Left ventricle myocardium inferior (tissue), 1 donor: Measurements from ENCODE around the gene LAMP1. TPM values are rescaled to one million over a fixed set of nuclear protein-coding genes. Genes with fewer than 3 reads are reported as not detected.
"Not testable (repeated sequence)": the region's sequence is repeated elsewhere in the genome, so short reads cannot be mapped to it uniquely, and the experiment has no call there.

ENCODE experiments used
- DNase-seq: peaks from one replicate; pipeline ENCODE4 v3.0.0-alpha.2; 2020
- H3K27ac ChIP-seq: fragments of 200-600 bp; replicated peaks from 2 replicates; pipeline ENCODE4 v1.8.0; 2021
- H3K27me3 ChIP-seq: fragments of 200-600 bp; 2 replicates; pipeline ENCODE4 v1.8.0; 2021; ENCODE audit warnings: low read depth
- H3K36me3 ChIP-seq: fragments of 200-600 bp; 2 replicates; pipeline ENCODE4 v1.8.0; 2021
- H3K4me1 ChIP-seq: fragments of 200-600 bp; 2 replicates; pipeline ENCODE4 v1.8.0; 2021
- H3K4me3 ChIP-seq: fragments of 200-600 bp; 2 replicates; pipeline ENCODE4 v1.8.0; 2021; ENCODE audit warnings: mild to moderate bottlenecking, moderate library complexity
- H3K9me3 ChIP-seq: fragments of 200-600 bp; replicated peaks from 2 replicates; pipeline ENCODE4 v1.8.0; 2021
- CTCF ChIP-seq: fragments of 200-600 bp; IDR thresholded peaks from 2 replicates; pipeline ENCODE4 v1.8.0; 2021; ENCODE audit warnings: antibody characterized with exemption, mild to moderate bottlenecking, borderline replicate concordance
- intact Hi-C: fragments of 100-400 bp; cut with micrococcal nuclease; formaldehyde crosslinking; loops from one replicate; pipeline ENCODE4 v1.11.0; 2022
- total RNA-seq: library from RNA; stranded (reverse); fragmentation: NEBNext Ultra II Directional; extraction: Animal tissue kit (Norgen Biotek cat#: 25700); gene quantifications from one replicate; pipeline ENCODE4 v1.2.1, GENCODE V29; 2021
- donor health status: DM: no; HTN: yes; CAD: no; lungs with severe emphysema.

The LAMP1 gene
- total RNA-seq, 1 donor from 2014 or later = 96.1 TPM

DNA sequence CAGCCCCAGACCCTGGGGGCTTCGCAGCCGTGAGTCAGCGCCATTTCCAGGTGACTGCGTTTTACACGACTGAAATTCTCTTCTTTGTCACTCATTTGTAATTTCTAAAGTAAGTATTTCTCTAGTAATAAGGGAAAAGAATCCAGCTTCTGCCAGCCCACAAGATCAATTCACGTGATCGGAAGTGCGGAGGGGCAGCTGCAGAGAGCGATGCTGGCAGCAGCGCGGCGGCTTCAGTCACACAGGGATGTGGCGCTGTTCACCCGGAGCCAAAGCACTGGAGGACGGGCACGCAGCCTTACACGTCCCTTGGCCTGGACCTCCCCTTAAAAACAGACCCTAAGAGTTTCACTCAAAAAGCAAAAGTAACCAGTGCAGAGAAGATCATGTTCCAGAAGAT is 48.4 kb downstream of the LAMP1 start:
- Histone ChIP-seq H3K4me1 (no peaks in the 10 kb centered on the region), H3K36me3 (peaks cover 4% of the 10 kb centered on the region), H3K9me3 (peaks cover 8% of the 10 kb centered on the region), H3K27me3 (no peaks in the 10 kb centered on the region), H3K4me3 (no peak overlapping the region), H3K27ac (no peak overlapping the region)
- TF ChIP-seq CTCF = no peak
- DNase-seq = no peak
- intact Hi-C loops = no loop called here

DNA sequence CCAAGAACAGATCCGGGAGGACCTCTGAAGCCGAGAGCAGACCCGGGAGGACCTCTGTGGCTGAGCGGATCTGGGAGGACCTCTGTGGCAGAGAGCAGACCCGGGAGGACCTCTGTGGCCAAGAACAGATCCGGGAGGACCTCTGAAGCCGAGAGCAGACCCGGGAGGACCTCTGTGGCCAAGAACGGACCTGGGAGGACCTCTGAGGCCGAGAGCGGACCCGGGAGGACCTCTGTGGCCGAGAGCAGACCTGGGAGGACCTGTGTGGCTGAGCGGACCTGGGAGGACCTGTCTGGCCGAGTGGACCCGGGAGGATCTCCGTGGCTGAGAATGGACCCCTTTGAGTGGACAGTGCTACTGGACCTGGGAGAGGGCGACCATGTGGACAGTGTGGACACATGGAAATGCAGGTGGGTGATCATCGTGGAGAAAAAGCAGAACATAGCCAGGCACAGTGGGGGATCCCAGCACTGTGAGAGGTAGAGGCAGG is 50.7 kb downstream of the LAMP1 start:
- DNase-seq, H3K36me3 ChIP-seq, intact Hi-C loops, H3K27me3 ChIP-seq, H3K27ac ChIP-seq, H3K9me3 ChIP-seq, H3K4me1 ChIP-seq, H3K4me3 ChIP-seq: not testable (repeated sequence)

DNA sequence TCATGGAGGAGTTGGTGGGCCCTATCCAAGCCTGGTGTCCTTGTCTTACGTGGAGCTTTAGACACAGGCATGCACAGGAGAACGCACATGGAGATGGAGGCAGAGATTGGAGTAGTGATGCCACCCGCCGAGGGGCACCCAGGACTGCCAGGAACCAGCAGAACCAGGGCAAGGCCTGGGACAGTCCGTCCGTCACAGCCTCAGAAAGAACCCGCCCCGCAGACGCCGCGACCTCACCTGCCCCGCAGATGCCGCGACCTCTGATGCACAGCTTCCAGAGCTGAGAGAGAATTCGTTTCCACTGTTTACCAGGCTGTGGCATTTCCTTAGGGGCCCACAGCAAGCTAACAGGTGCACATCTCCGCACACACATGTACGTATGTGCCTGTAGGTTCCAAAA is 51.6 kb downstream of the LAMP1 start:
- Histone ChIP-seq H3K27ac (no peak overlapping the region), H3K36me3 (peaks cover 4% of the 10 kb centered on the region), H3K9me3 (peaks cover 8% of the 10 kb centered on the region), H3K4me1 (no peaks in the 10 kb centered on the region), H3K27me3 (peaks cover 4% of the 10 kb centered on the region), H3K4me3 (no peak overlapping the region)
- no peak for TF ChIP-seq CTCF
- intact Hi-C loops = no loop called here
- no peak for DNase-seq

GRCh38 chr13:113349050-113349449 is 52.0 kb downstream of the LAMP1 start:
- H3K27me3 ChIP-seq = peaks cover 4% of the 10 kb centered on the region
- no peak for TF ChIP-seq CTCF
- no peak for DNase-seq

GRCh38 chr13:113349491-113349890 is 52.5 kb downstream of the LAMP1 start:
- intact Hi-C loops = no loop called here
- H3K36me3 ChIP-seq = peaks cover 4% of the 10 kb centered on the region
- no peak for DNase-seq

More at GRCh38 chr13:113349050-113349449, 52.0 kb downstream of the LAMP1 start:
- Histone ChIP-seq H3K4me3 (no peak overlapping the region), H3K27ac (no peak overlapping the region), H3K9me3 (peaks cover 8% of the 10 kb centered on the region), H3K36me3 (peaks cover 4% of the 10 kb centered on the region), H3K4me1 (no peaks in the 10 kb centered on the region)
- intact Hi-C loops = no loop called here

More at GRCh38 chr13:113349491-113349890, 52.5 kb downstream of the LAMP1 start:
- H3K9me3 ChIP-seq = peaks cover 8% of the 10 kb centered on the region
- no peak overlapping the region for H3K27ac ChIP-seq
- H3K4me1 ChIP-seq = no peaks in the 10 kb centered on the region
- no peak for TF ChIP-seq CTCF
- H3K27me3 ChIP-seq = peaks cover 4% of the 10 kb centered on the region
- H3K4me3 ChIP-seq = no peak overlapping the region
